Measurements from ENCODE around the gene ABCA13.

DNA sequence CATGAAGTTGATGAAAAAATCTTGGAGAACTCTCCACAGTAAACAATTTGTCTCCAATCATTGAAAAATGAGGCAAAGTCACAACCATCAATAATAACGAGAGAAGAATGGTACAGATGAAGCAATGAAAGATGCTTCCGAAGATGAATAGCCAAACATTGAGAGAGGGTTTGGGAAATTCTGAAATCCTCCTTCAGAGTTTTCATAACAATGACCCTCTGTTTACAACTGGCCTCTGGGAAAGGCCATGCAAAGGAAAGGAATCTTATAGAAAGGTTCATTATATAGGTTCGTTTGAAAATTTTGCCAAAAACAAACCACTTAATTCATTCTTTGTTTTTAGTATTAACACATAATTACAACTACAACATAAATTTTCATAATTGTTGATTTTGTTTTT is 166.5 kb downstream of the ABCA13 start:
- TF ChIP-seq, protein P1, sequence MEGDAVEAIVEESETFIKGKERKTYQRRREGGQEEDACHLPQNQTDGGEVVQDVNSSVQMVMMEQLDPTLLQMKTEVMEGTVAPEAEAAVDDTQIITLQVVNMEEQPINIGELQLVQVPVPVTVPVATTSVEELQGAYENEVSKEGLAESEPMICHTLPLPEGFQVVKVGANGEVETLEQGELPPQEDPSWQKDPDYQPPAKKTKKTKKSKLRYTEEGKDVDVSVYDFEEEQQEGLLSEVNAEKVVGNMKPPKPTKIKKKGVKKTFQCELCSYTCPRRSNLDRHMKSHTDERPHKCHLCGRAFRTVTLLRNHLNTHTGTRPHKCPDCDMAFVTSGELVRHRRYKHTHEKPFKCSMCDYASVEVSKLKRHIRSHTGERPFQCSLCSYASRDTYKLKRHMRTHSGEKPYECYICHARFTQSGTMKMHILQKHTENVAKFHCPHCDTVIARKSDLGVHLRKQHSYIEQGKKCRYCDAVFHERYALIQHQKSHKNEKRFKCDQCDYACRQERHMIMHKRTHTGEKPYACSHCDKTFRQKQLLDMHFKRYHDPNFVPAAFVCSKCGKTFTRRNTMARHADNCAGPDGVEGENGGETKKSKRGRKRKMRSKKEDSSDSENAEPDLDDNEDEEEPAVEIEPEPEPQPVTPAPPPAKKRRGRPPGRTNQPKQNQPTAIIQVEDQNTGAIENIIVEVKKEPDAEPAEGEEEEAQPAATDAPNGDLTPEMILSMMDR (conservative IDR thresholded peaks at IDR 0.05; ENCODE audit: low read depth, low read length): no peak
- no peak for TF ChIP-seq EZH2phosphoT487 (IDR thresholded peaks at IDR 0.05; ENCODE audit: borderline replicate concordance, low read length)
- no peak for TF ChIP-seq EZH2 (IDR thresholded peaks at IDR 0.05; ENCODE audit: low read length, unreplicated experiment)

Data from PC-3 (cell line).